Body of pancreas (tissue), 4 donors: Measurements from ENCODE around the gene SLC9A8. TPM values are rescaled to one million over a fixed set of nuclear protein-coding genes. Genes with fewer than 3 reads are reported as not detected.

ENCODE experiments used
- ATAC-seq: fragments of 150-250 bp; one replicate; pipeline ENCODE4 v1.9.1; 2016
- DNase-seq, 4 donors: peaks; one replicate each; pipeline ENCODE4 v3.0.0-alpha.2; 2019
- H3K27ac ChIP-seq, 4 donors: fragments of 200-600 bp; sonication (generic); 1 replicate in 3 of 4; 2 replicates in 1 of 4; pipeline versions ENCODE4 v1.5.1 to v1.6.1; 2016 to 2019; ENCODE audit warnings: mild to moderate bottlenecking in 1 of 4, mixed read lengths in 1 of 4, moderate library complexity in 1 of 4
- H3K27me3 ChIP-seq, 2 donors: fragments of 200-600 bp; sonication (generic); one replicate each; pipeline ENCODE4 v1.6.0; 2016; ENCODE audit warnings: mild to moderate bottlenecking in 1 of 2
- H3K36me3 ChIP-seq, 2 donors: fragments of 200-600 bp; sonication (generic); replicated peaks in 1 of 2; 2 replicates each; pipeline ENCODE4 v1.5.1; 2016; ENCODE audit warnings: low read depth in 2 of 2; ENCODE audit not compliant: insufficient read depth in 1 of 2
- H3K4me1 ChIP-seq: fragments of 200-600 bp; sonication (generic); one replicate; pipeline ENCODE4 v1.6.0; 2016
- H3K4me3 ChIP-seq, 2 donors: fragments of 200-600 bp; sonication (generic); 1 replicate in 1 of 2; 2 replicates in 1 of 2; pipeline ENCODE4 v1.5.1; 2016 to 2019
- H3K9me3 ChIP-seq, 3 donors: fragments of 200-600 bp; sonication (generic); 1 replicate in 2 of 3; 2 replicates in 1 of 3; pipeline ENCODE4 v1.5.1; 2016
- POLR2A ChIP-seq, 3 donors: fragments of 450-650 bp; IDR thresholded peaks; one replicate each; pipeline ENCODE4 v1.6.1; 2016; ENCODE audit warnings: antibody characterized with exemption in 3 of 3, mild to moderate bottlenecking in 2 of 3
- WGBS, 2 donors: methylation state at CpG; one replicate each; pipeline ENCODE4 v1.1.5; 2017; 5-methylcytosine and 5-hydroxymethylcytosine counted together
- intact Hi-C: fragments of 100-400 bp; cut with DNase I; formaldehyde crosslinking; loops from one replicate; pipeline ENCODE4 v1.15.1; 2023
- total RNA-seq, 2 donors: library from RNA; depleted of rRNA; stranded (reverse); fragments of >200 nt; gene quantifications; one replicate each; pipeline ENCODE4 v1.1.0, GENCODE V29; 2016
- TF ChIP-seq, protein P1 (sequence below), 7 experiments: fragments of 450-650 bp in 4 of 7; fragments of 200-600 bp in 3 of 7; sonication (generic) in 3 of 7; IDR thresholded peaks; one replicate each; pipeline ENCODE4 v1.5.1; 2016 to 2019; ENCODE audit warnings: antibody characterized with exemption in 7 of 7

The SLC9A8 gene
- total RNA-seq, 2 donors from 2014 or later, result 5.9 to 11.2 TPM

DNA sequence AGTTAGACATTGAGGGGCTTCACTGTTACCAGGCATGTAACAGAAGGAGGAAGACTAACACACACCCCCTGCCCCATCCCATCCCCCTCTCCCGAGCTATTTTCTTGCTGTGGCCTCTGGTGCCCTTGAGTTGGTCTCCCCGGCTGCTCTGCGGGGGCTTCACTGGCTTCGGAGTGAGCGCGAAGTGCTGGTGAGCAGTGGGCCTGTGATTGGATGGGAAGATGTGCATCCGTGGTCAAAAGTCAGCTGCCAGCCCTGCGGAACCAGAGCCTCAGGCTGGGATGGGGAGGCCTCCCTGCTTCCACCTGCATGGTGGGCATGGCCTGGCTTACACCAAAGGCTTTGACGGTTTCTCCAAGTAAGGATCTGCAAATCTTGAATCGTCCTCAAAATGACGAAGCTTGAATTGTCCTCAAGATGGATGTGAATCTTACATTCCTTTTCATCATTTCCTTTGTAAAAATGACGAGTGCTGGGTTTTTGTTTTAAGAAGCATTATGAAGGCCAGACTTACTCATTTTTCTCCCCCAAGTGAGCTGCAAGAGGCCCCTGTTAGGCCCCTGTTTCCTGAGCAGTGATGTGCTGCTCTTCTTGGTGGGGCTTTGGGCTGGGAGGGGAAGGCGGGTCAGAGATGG is 79.0 kb downstream of the SLC9A8 start:
- 87 to 92% methylated on average over 13 of the region's 13 CpGs for WGBS, 2 donors
- Histone ChIP-seq H3K27ac (no peak overlapping the region), H3K4me3 (no peak overlapping the region), H3K4me1 (peaks cover 45% of the 10 kb centered on the region), H3K27me3 (no peaks in the 10 kb centered on the region), H3K36me3 (no peaks in the 10 kb centered on the region), H3K9me3 (no peaks in the 10 kb centered on the region)
- DNase-seq (no peak), ATAC-seq (no peak)
- no peak for TF ChIP-seq POLR2A (IDR thresholded peaks at IDR 0.05)
- TF ChIP-seq, protein P1, sequence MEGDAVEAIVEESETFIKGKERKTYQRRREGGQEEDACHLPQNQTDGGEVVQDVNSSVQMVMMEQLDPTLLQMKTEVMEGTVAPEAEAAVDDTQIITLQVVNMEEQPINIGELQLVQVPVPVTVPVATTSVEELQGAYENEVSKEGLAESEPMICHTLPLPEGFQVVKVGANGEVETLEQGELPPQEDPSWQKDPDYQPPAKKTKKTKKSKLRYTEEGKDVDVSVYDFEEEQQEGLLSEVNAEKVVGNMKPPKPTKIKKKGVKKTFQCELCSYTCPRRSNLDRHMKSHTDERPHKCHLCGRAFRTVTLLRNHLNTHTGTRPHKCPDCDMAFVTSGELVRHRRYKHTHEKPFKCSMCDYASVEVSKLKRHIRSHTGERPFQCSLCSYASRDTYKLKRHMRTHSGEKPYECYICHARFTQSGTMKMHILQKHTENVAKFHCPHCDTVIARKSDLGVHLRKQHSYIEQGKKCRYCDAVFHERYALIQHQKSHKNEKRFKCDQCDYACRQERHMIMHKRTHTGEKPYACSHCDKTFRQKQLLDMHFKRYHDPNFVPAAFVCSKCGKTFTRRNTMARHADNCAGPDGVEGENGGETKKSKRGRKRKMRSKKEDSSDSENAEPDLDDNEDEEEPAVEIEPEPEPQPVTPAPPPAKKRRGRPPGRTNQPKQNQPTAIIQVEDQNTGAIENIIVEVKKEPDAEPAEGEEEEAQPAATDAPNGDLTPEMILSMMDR (IDR thresholded peaks at IDR 0.05), result no peak
- intact Hi-C loops, result no loop called here

DNA sequence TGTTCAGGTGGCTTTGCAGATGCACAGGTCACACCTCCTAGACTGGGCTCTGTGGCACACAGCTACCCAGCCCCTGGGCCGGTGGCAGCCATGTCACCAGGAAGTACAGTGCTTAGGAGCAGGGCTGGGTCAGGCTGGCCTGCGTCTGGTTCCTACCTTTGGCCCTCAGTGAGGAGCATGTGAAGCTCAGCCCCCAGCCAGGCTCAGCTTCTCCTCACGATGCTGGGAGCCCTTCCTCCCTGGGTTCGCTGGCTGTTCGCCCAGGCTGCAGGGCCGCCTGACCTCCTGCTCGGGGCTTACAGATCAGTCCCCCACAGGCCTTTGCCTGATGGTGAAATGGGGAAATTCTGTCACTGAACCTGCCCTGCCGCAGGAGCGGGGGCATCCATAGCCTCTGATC is 79.6 kb downstream of the SLC9A8 start:
- peaks cover 38% of the 10 kb centered on the region for H3K4me1 ChIP-seq
- WGBS, 2 donors, result 86 to 94% methylated on average over 7 to 9 of the region's 9 CpGs
- DNase-seq (no peak), ATAC-seq (no peak)
- no peak overlapping the region for H3K4me3 ChIP-seq
- intact Hi-C loops, result no loop called here
- no peaks in the 10 kb centered on the region for H3K9me3 ChIP-seq
- no peak for TF ChIP-seq POLR2A (IDR thresholded peaks at IDR 0.05)
- TF ChIP-seq, protein P1 (IDR thresholded peaks at IDR 0.05), result no peak
- H3K27ac ChIP-seq, result no peak overlapping the region
- H3K27me3 ChIP-seq, result no peaks in the 10 kb centered on the region
- H3K36me3 ChIP-seq, result no peaks in the 10 kb centered on the region

DNA sequence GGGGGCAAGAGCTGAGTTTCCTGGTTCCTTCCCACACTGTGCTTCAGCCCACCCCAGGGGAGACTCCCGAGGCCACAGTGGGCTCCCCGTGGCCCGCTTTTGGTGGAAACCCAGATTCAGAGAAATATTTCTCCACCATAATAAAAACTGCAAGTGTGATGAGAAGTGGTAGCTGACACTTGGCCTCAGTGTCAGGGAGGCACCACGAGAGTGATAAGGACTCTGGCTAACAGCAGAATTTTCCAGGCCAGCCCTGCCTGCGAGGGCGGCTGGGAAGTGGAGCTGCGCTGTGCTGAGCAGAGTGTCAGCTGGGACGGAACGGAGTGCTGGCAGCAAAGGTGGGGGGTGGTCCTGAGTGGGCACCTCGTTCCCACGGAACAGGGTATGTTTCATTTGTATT is 80.2 kb downstream of the SLC9A8 start:
- WGBS, 2 donors, result 47 to 49% methylated on average over 6 to 11 of the region's 11 CpGs
- Histone ChIP-seq H3K36me3 (no peaks in the 10 kb centered on the region), H3K27me3 (no peaks in the 10 kb centered on the region), H3K9me3 (no peaks in the 10 kb centered on the region), H3K27ac (no peak overlapping the region), H3K4me3 (no peak overlapping the region), H3K4me1 (peaks cover 33% of the 10 kb centered on the region)
- TF ChIP-seq, protein P1 (IDR thresholded peaks at IDR 0.05), result no peak
- no peak for TF ChIP-seq POLR2A (IDR thresholded peaks at IDR 0.05)
- no peak for DNase-seq
- no peak for ATAC-seq
- intact Hi-C loops, result no loop called here

DNA sequence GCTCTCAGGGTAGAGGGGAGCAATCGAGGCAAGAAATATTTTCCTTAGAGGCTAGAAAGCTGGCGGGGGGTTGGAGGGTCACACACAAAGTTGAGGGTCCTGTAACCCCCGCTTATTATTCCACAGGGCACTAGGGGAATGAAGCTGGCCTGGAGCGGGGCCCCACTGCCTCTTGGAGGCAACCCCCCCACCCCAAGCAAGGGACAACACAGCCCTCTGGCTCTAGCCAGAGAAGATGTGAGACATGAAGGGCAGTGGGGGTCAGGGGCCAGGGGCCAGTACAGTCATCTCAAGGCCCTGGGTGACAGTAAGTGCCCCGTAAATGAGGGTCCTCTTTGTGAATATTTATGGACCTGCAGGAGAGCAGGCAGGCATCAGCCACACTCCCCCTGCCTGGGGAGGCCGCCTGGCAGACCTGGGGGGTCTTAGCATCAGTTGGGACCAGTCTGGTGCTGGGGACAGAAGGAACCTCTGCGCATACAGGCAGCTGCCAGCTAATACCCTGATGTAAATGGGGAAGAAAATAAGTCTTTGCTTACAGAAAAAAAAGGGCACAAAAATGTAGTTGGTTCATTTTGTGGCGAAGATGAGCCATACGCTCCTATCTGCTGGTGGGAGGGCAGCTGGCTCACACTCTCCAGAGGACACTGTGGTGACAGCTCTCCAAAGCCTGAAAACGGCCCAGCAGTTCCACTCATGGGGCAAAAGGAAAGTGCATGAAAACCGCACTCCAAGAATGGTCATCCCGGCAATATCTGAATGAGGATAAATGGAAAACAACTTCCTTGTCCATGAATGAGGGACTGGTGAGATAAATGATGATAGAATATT is 80.8 kb downstream of the SLC9A8 start:
- no peak for DNase-seq
- WGBS, 2 donors, result 69 to 73% methylated on average over 12 of the region's 12 CpGs
- no peak overlapping the region for H3K4me3 ChIP-seq
- no peak for ATAC-seq
- no peaks in the 10 kb centered on the region for H3K36me3 ChIP-seq
- H3K9me3 ChIP-seq, result no peaks in the 10 kb centered on the region
- no peak for TF ChIP-seq POLR2A (IDR thresholded peaks at IDR 0.05)
- TF ChIP-seq, protein P1 (IDR thresholded peaks at IDR 0.05), result no peak
- H3K27me3 ChIP-seq, result no peaks in the 10 kb centered on the region
- intact Hi-C loops, result no loop called here
- no peak overlapping the region for H3K27ac ChIP-seq
- H3K4me1 ChIP-seq, result peaks cover 26% of the 10 kb centered on the region
